ENCODE measurements around the gene SEMA3D. TPM values are rescaled to one million over a fixed set of nuclear protein-coding genes. Genes with fewer than 3 reads are reported as not detected.

The SEMA3D gene
- total RNA-seq, 3 donors from 2014 or later, result 3.5 to 7.5 (median 7.0) TPM

- intact Hi-C loops (cut with DNase I; ENCODE audit: low total_unique reads), result no loop called here
- no peak overlapping the region for H3K27ac ChIP-seq
- no peak overlapping the region for H3K4me3 ChIP-seq
- no peak for DNase-seq (ENCODE audit: low spot score in 2 of 2)
- H3K27me3 ChIP-seq, result no peaks in the 10 kb centered on the region
- H3K4me1 ChIP-seq, result no peaks in the 10 kb centered on the region
- H3K36me3 ChIP-seq, result no peaks in the 10 kb centered on the region
- no peaks in the 10 kb centered on the region for H3K9me3 ChIP-seq
- TF ChIP-seq POLR2A (IDR thresholded peaks at IDR 0.05), result no peak
- TF ChIP-seq, protein P1, sequence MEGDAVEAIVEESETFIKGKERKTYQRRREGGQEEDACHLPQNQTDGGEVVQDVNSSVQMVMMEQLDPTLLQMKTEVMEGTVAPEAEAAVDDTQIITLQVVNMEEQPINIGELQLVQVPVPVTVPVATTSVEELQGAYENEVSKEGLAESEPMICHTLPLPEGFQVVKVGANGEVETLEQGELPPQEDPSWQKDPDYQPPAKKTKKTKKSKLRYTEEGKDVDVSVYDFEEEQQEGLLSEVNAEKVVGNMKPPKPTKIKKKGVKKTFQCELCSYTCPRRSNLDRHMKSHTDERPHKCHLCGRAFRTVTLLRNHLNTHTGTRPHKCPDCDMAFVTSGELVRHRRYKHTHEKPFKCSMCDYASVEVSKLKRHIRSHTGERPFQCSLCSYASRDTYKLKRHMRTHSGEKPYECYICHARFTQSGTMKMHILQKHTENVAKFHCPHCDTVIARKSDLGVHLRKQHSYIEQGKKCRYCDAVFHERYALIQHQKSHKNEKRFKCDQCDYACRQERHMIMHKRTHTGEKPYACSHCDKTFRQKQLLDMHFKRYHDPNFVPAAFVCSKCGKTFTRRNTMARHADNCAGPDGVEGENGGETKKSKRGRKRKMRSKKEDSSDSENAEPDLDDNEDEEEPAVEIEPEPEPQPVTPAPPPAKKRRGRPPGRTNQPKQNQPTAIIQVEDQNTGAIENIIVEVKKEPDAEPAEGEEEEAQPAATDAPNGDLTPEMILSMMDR (IDR thresholded peaks at IDR 0.05), result no peak
- TF ChIP-seq POLR2AphosphoS5 (IDR thresholded peaks at IDR 0.05), result no peak
Observed at GRCh38 chr7:85204061-85204460, 17.2 kb upstream of the SEMA3D start.

DNA sequence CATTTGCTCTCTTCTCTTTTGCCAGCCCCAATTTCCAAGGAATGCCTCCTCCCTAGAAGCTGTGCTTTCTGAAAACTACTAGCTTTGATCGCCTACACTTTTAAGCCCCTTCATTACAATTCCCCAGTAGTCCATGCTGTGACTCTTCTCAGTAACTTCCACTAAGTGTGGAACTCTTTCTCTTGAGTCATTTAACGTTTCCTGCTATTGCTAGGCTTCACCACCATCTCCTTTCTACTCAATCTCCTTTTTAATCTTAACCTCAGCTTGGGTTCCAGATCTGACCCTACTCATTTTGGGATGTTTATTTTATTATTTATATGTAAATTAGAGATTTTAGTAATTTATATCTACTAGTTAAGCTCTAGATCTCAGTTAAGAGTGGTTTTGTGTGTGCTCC lies 14.4 kb upstream of the SEMA3D start:
- H3K9me3 ChIP-seq, result no peaks in the 10 kb centered on the region
- H3K27ac ChIP-seq, result no peak overlapping the region
- no peak overlapping the region for H3K4me3 ChIP-seq
- H3K36me3 ChIP-seq, result no peaks in the 10 kb centered on the region
- no peaks in the 10 kb centered on the region for H3K27me3 ChIP-seq
- TF ChIP-seq, protein P1 (IDR thresholded peaks at IDR 0.05), result no peak
- TF ChIP-seq POLR2A (IDR thresholded peaks at IDR 0.05), result no peak
- TF ChIP-seq POLR2AphosphoS5 (IDR thresholded peaks at IDR 0.05), result no peak
- no peaks in the 10 kb centered on the region for H3K4me1 ChIP-seq
- DNase-seq (ENCODE audit: low spot score in 2 of 2), result no peak
- intact Hi-C loops (cut with DNase I; ENCODE audit: low total_unique reads), result no loop called here

- H3K27me3 ChIP-seq, result no peaks in the 10 kb centered on the region
- no peak for DNase-seq (ENCODE audit: low spot score in 2 of 2)
- H3K4me3 ChIP-seq, result no peak overlapping the region
- no peak for TF ChIP-seq POLR2AphosphoS5 (IDR thresholded peaks at IDR 0.05)
- TF ChIP-seq, protein P1 (IDR thresholded peaks at IDR 0.05), result no peak
- TF ChIP-seq POLR2A (IDR thresholded peaks at IDR 0.05), result no peak
- H3K9me3 ChIP-seq, result no peaks in the 10 kb centered on the region
- H3K36me3 ChIP-seq, result no peaks in the 10 kb centered on the region
- intact Hi-C loops (cut with DNase I; ENCODE audit: low total_unique reads), result no loop called here
- no peaks in the 10 kb centered on the region for H3K4me1 ChIP-seq
- H3K27ac ChIP-seq, result no peak overlapping the region
Observed at GRCh38 chr7:85196696-85197095, 9.8 kb upstream of the SEMA3D start.

DNA sequence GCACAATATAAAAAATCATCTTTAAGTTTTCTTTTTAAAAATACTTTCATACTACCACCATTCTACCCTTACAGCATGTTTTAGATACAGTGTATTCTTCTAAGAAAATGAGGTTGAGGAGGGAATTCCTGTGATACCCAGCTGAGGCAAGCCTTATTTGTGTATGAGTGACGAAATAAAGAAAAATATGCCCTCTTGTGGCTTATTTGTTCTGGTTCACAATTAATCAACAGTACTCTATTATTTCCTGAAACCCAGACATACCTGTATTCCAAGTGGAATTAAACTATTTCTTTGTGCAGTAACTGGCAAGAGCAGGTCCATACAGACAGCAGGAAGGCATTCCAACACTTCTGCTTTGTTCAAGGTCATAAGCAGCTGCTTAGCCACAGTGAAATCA lies 4.5 kb upstream of the SEMA3D start:
- no peak for DNase-seq (ENCODE audit: low spot score in 2 of 2)
- no peaks in the 10 kb centered on the region for H3K4me1 ChIP-seq
- TF ChIP-seq POLR2AphosphoS5 (IDR thresholded peaks at IDR 0.05) (no peak), POLR2A (IDR thresholded peaks at IDR 0.05) (no peak)
- TF ChIP-seq, protein P1 (IDR thresholded peaks at IDR 0.05), result peak; percentile 19 to 24 (median 21)
- H3K36me3 ChIP-seq, result no peaks in the 10 kb centered on the region
- H3K4me3 ChIP-seq, result no peak overlapping the region
- H3K27ac ChIP-seq, result no peak overlapping the region
- peaks cover 0 to 4% of the 10 kb centered on the region in 2 donors for H3K27me3 ChIP-seq
- no peaks in the 10 kb centered on the region for H3K9me3 ChIP-seq
- intact Hi-C loops (cut with DNase I; ENCODE audit: low total_unique reads), result no loop called here

- Histone ChIP-seq H3K9me3 (no peaks in the 10 kb centered on the region), H3K4me1 (no peaks in the 10 kb centered on the region), H3K36me3 (no peaks in the 10 kb centered on the region), H3K27me3 (peaks cover 0 to 4% of the 10 kb centered on the region in 2 donors), H3K27ac (peak overlapping the region; percentile 65 to 86), H3K4me3 (peak overlapping the region; percentile 56 to 73 (median 64))
- TF ChIP-seq POLR2A (IDR thresholded peaks at IDR 0.05) (no peak), POLR2AphosphoS5 (IDR thresholded peaks at IDR 0.05) (no peak)
- TF ChIP-seq, protein P1 (IDR thresholded peaks at IDR 0.05), result no peak
- peak in 1 of 2 donors; percentile 50 for DNase-seq (ENCODE audit: low spot score in 2 of 2)
- intact Hi-C loops (cut with DNase I; ENCODE audit: low total_unique reads), result no loop called here
Observed at GRCh38 chr7:85186083-85186520, 754 bp downstream of the SEMA3D start.

All from breast epithelium (tissue), 4 donors.